HG03159 (cell line): ENCODE results near the gene CNTN4.
"Not testable (repeated sequence)": the region's sequence is repeated elsewhere in the genome, so short reads cannot be mapped to it uniquely, and the experiment has no call there.

Experiments used
- ATAC-seq: cut with Tn5 transposase; IDR thresholded peaks from one replicate; pipeline ENCODE4 v1.9.1; 2021; ENCODE audit warnings: mild to moderate bottlenecking, moderate library complexity; ENCODE audit not compliant: unreplicated experiment

The CNTN4 gene

DNA sequence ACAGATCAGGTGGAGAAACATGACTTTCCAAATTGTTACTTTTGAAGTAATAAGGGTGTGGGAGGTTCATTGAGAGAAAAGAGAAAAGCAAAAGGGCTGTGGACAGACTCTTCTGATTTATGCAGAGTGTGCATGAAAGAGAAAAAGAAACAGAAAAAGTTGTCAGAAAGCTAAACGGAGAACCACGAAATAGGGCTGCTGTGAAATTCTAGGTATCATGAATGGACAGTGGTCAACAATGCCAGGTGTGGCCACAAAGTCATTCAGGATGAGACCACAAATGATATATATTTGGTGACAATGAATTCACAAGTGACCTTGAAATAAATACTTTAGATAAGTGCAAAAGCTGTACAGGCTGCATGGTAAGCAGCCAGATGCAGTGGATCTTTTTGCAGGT is 841.4 kb downstream of the CNTN4 start:
- peak; percentile 38 for ATAC-seq

DNA sequence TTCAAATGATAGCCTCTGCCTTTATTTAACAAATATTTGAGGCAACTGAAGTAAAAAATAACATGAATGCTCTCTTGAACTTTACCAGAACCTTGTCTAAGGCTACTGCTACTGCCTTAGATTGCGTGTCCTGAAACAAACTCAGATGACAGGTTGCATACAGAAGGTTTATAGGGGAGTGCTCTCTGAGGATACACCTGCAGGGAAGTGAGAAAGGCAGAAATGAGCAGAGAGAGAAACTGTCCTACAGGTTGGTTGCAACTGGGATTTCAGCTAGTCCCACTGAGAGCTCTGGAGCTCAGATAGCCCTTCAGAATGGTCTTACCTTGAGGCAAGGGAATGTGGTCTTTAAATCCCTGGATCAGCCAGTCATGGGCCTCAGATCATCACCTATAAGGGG is 846.0 kb downstream of the CNTN4 start:
- ATAC-seq, result peak; percentile 94

DNA sequence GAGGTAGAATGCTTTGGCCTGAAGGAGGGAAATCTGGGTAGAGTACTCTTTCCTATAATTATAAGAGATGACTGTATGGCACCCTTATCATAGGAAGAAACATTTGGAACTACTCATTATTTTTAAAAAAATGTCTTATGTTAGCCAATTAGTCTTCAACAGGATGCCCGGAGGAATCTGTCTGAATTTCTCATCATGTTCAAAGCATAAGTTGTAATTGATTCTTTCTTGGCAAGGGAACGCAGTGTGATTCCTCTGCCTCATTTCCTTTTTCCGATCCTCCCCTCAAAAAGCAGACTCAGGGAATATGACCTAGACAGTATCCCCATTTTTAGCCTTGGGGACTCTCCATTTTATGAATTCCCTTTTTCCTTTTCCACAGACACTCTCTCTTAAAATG is 846.5 kb downstream of the CNTN4 start:
- ATAC-seq, result no peak

DNA sequence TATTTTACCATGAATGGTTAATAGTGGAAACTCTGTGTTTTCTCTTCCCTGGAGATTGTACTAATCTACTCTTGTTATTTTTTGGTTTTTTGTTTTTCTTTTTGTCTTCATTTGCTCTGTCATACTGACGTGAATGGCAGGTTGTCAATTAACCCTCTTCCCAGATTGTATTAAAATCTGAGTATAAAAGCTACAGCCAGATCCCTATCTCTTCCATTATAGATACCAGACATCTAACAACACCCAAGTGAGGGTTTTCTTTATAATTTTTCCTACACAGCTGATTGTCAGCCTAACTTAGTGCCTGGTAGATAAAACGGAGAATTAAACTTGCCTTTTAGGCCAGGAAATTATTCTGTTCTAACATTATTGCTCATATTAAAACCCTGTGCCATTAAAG is 848.9 kb downstream of the CNTN4 start:
- ATAC-seq, result no peak

DNA sequence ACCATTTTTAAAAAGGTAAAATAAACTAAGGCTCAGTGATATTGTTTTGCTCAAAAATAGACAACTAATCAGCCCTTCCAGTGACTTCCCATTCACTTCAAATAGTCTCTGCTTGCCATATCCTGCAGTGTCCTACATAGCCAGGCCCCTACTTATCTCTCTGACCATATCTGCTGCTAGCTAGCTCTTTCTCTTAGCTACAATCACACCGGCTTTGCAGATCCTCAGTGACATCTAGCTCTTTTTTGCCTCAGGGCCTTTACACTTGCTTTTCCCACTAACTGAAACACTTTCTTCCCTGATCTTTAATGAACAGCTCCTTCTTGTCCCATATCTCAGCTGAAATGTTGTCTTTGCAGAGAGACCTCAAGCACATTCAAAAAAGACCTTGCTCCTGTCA is 850.2 kb downstream of the CNTN4 start:
- no peak for ATAC-seq

DNA sequence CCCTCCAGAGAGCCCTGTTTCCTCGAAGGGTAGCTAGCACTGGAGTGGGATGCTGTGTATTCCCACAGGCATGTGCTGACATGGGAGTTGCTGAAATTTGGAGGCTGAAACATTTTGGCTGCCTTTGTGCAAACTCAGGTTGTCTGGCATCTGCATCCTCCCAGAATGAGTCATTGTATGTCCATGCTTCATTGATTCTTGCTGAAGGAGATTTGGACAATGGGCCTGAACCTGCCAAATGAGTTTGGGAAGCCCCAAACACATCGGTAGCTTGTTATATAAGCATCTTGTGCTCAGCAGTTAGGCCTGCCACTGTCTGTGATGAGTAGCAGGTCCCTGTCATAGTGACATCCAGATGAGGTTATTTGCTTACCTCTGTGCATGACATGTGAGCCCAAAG is 851.5 kb downstream of the CNTN4 start:
- no peak for ATAC-seq

DNA sequence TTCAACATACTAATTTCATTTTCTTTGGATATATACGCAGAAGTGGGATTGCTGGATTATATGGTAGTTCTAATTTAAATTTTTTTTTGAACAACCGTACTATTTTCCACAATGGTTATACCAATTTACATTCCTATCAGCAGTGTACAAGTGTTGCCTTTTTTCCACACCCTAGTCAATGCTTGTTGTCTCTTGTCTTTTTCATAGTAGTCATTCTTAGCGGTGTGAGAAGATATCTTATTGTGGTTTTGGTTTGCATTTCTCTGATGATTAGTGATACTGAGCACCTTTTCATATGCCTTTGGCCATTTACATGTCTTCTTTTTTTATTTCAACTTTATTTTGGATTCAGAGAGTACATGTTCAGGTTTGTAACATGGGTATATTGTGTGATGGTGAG is 858.4 kb downstream of the CNTN4 start:
- ATAC-seq, result no peak

DNA sequence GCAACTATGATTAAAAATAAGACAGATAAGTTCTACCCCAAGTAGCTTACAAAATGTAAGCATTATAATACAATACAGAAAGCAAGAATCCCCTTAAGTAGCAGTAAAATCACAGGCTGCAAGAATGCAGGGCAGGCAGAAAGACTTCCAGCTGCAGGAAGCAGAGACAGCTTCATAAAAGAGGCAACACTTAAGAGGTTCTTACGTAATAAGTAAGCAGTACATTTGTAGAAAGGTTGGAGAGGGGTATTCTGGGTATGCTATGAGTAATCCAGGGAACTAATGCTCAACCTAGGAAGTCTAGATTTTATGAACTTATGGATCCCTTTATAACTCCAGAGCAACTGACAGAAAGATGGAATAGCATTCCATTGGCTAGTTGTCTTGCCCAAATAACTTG is 859.9 kb downstream of the CNTN4 start:
- ATAC-seq, result no peak

DNA sequence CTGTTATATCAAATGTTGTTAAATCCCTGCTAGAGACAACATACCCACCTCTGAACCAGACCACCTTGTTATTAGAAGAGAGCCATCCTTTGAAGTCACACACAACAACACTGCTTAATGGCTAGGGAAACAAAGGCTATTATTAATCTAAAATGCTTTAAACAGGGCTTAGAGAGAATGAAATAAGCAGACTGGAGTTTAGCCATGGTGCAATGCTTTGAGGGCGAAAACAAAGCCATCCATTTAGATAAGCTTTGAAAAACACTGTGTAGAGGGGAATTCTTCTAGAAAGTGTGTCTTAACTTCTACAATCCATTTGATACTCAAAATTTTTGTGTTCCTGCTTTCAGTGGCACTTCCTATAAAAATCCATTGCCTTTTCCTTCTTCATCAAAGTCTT is 862.9 kb downstream of the CNTN4 start:
- ATAC-seq, result no peak

DNA sequence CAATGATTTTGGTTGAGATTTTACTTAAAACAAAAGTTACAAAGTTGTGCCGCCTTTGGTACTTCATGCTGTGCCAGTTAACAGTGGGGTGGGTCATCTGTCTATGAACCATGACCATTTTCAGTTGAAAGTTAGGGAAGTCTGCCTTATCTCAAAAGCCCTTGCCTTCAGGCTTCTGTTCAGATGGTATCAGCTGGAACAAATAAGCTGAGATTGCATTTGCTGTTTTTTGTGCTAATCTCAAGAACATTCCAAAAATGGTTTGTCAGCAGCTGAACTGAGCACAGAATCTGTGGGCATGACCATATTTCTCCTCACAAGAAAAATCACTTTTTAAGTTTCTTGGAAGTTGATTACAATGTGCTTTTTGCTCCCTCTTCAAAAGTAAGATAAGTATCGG is 869.2 kb downstream of the CNTN4 start:
- ATAC-seq, result no peak

DNA sequence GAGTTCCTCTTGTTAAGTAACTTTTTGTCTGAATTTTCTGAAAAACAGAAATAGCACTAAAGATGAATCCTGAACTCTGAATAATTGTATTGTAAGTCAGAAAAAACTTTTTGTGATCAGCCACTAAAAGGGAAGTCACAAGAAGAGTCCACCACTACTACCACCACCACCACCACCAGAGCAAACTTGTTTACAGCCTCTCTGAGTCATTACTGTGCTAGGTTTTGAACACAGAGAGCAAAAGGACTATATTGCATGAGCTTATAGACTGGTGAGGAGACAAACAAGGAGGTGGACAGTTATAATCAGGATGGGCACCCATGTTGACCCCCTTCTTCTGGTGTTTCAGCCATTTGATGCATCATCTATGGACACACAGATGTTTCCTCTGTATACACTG is 869.8 kb downstream of the CNTN4 start:
- peak; percentile 61 for ATAC-seq

DNA sequence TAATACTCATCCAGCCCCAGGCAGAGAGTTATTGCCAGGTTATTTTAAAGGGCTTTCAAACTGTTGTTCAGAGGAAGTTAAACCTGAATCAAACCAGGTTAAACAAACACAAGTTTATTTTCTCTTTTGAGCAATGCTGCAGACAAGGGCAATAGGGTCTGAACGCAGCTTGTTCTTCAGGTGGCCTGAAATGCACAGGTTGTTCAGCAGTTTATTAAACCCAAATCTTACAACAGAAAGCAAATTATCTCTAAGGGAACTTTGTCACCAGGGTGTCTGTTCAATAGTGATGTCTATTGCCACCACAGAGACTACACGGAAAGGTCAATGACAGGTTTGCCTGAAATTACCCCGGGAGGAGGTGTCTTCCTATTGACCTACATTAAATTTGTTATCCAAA is 877.5 kb downstream of the CNTN4 start:
- no peak for ATAC-seq

DNA sequence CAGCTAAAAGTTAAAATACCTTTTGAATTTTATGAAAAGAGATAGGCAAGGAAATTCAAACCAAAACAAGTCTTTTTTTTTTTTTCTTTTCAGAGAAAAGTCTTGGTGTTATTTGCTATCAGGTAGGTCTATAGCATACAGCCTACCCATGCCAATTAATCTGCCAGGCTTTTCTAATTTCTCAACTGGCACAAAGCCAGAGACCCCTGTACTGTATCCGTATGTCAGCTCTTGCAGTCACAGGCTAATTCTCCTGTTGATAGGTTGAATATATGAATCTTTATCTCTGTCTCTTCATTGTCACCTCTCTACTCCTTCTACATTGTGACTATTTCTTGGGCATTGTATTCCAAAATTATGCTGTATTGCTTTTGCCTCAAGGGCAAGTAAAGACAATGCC is 878.1 kb downstream of the CNTN4 start:
- ATAC-seq, result no peak

DNA sequence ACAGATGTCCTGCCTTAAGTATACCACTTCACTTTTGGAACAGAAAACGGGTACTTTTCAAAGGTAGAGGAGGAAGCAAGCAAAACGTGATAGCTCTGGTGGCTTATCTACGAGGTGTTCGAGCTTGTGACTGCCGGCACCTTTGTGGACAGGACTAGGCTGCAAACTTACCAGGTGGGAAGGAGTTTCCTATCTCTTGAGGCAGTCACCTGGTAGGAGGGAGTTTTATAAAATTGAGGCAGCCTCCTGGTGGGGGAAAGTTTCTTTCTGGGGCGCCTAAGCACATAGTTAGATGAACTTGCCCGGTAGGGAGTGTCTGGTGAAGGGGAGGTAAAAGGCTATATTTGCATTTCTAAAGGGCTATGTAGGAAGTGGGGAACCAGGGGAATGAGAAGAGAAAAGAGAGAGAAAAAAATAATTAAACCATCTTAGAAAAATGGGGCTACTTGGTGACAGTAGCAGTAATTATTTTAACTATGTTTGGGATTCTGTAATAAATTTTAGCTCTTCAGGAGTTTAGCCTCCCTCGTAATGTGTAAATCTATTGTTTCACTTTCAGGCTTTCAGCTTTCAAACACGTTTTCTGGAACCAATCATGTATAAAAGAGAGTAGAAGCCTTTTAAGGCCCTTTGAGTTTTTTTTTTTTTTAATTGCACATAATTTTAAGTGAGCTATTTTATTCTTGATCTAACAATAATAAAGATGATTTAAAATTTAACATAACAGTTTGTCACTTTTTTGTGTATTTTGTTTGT is 880.5 kb downstream of the CNTN4 start:
- ATAC-seq, result no peak

DNA sequence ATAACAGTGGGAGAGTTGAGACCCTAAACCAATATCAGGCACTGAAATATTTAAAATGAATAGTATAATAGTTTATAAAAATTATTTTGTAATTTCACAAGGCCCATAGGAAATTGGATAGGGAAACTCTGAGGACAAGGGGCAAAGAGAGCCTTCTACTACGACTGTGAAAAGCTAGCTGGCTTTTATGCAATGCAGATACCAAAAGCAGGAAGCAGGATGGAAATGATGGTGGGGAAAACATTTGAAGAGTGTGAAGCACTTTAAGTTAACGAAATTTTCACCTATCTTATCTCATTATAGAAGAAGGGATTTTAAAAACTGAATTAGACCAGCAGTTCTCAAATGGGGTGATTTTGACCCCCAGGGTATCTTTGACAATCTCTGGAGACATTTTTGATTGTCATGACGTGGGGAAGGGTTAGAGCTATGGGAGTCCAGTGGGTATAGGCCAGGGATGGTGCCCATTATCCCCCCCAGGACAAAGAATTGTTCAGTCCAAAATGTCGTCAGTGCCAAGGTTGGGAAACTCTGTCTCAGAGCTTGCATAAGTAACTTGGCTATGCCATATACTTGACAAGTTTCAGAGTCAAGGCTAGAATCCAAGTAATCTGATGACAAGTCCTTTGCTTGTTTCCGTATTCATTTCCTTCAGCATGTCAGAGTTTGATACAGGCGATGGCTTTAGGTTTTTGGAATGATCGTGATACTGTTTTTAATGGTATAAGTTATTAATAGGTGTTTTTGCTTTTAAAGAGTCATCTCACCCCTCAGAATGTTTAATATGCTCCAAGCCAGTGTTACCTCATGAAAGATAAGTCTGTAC is 885.6 kb downstream of the CNTN4 start:
- no peak for ATAC-seq

DNA sequence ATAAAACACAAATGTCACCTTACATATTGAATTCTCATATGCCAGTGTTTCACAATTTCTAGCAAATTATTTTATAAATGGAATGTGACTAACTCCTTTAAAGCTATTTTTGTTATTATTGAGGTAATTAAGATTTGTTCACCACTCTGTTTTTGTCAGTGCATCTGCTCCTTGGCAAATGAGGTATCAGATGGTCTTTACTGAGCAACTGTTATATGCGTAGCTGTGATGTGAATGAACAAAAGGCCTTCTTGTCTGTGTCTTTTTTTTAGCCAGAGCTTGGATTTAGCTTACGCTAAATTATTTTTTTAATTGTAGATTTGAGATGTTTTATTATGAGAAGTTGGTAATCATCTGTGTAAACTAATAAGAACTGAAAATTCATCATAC is 886.2 kb downstream of the CNTN4 start:
- no peak for ATAC-seq

DNA sequence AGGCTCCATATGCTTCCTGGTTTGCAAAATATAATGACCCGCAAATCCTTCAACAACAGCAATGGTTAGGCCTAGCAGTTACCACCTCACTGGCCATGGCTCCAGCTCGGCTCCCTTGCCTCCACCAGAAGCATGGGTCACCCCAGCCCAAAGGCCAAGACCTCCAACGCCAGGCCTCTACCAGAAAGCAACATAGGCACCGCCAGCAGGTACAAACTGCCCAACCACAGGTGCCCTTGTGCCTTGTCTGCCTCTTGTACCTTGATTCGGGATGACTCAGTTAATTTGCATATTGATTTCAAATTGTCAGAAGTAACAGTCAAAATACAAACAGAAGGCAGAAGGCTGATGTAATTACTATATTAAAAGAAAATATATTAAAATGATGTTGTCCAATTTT is 886.8 kb downstream of the CNTN4 start:
- no peak for ATAC-seq

DNA sequence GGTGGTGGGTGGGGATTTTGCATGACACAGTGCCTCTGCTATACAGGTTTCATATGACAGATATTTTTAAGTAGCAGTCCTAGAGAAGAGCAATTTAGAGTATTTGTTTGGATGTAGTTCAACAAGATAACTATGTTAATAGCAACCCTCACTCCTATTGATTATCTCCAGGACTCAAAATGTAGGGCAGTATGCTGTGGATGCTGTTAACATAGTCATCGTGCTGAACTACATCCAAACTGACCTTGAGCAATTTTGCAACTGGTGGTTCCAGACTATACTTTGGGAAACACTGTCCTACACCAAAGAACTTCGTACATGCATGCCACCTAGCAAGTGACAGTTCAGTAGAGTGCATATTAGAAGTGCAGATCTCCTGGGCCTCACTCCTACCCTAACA is 893.9 kb downstream of the CNTN4 start:
- ATAC-seq, result no peak

DNA sequence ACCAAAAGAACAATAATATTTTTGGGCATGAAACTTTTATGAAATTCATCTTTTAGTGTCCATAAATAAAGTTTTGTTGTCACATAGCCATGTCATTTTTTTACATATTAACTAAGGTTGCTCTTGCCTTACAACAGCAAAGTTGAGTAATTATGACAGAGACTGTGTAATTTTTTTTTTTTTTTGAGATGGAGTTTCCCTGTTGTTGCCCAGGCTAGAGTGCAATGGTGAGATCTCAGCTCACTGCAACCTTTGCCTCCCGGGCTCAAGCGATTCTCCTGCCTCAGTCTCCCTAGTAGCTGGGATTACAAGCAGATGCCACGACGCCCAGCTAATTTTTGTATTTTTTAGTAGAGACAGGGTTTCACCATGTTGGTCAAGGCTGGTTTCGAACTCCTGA is 894.5 kb downstream of the CNTN4 start:
- not testable (repeated sequence) for ATAC-seq

DNA sequence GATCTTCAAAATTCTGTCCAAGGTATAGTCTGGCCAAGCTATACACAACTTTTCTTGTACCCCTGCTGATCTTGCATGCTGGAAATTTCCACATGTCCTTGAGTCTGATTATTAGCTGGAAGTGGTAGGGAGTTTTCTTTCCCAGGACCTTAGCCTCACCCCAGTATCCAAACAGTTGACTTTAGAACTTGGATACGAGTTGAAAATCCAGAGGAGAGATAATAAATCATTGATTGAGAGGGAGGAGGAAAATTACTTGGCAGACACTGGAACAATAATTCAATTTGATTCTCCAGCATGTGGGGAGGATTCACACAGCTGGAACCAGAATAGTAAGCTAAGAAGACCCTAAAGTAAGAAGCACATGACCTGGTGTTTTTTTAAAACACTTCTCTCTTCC is 895.1 kb downstream of the CNTN4 start:
- ATAC-seq, result no peak

DNA sequence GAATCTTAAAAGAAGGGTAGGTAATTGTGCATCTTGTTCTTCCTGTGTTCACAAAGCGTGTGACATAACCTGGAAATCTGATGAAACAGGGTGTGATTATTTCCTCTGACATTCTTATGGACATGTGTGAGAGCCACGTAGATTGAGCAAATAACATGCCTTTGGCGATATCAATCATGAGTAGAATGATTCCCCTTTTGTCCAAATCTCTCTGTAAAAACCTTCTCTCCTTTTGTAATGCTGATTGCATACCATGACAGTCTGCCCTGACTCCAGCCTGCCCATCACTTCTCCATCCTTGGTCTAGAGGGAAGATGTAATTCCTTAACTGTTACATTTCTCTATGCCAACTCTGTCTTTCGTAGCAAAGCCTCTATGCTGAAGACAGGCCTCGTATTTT is 896.5 kb downstream of the CNTN4 start:
- no peak for ATAC-seq

DNA sequence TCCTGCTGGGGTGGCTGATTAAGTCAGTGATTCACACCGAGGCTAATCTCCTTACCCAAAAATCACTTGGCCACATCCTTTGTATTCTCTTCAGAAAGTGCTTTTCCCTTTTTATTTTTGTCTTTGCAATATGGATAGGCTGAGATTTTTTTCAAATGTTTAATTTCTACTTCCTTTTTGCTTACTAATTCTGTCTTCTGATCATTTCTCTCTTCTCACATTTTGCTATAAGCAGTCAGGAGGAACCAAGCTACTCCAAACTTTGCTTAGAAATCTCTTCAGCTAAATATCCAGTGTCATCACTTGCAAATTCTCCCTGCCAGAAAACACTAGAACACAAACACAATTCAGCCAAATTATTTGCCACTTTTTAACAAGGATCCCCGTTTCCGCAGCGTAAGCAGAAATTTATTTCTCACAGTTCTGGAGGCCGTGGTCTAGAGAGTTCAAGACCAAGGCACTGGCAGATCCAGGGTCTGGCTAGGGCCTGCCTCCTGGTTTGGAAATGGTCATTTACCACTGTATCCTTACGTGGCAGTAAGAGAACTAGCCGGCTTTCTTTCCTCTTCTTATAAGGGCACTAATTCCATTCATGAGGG is 906.6 kb downstream of the CNTN4 start:
- no peak for ATAC-seq
